Astrocyte of the hippocampus (primary cell): ENCODE measurements around the gene DLG2.
"Not testable (repeated sequence)": the region's sequence is repeated elsewhere in the genome, so short reads cannot be mapped to it uniquely, and the experiment has no call there.

Experiments
- DNase-seq: peaks from one replicate; pipeline ENCODE4 v3.0.0; 2011; ENCODE audit warnings: low read depth, low spot score

DLG2 gene

DNA sequence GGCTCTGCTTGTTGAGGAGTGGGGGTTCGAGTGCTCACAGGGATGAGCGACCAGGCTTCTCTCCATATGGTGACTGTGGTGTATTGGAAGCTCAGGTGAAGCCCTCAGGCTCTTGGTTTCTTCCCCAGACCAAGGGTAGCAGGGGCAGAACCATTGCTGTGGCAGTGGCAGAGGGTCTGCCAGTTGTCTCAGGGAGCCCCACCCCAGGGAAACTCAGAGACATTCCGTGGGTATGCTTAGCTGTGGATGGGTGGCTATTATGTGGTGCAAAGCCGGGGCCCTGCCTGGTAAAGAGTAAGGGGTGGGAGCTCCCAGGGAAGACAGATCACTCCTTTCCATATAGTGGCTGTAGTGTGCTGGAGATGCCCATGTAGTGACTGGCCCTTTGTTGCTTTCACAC, 167.8 kb downstream of the DLG2 start:
- no peak for DNase-seq

DNA sequence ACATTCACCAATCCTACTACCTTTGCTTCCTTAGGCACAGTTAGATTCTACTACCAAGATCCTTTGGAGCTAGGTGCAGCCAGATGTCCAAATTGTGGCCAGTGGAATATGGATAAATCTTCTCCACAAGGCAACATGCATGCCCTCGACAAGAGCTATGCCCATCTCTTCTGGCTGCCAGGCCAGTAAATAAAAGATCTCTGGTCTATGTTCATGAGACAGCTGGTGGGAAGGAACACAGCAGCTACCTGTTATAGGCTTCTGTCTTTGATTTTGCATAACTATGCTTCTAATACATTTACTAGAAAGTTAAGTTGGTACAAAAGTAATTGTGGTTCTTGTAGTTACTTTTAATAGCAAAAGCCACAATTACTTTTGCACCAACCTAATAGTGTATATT, 182.7 kb downstream of the DLG2 start:
- DNase-seq, result no peak

DNA sequence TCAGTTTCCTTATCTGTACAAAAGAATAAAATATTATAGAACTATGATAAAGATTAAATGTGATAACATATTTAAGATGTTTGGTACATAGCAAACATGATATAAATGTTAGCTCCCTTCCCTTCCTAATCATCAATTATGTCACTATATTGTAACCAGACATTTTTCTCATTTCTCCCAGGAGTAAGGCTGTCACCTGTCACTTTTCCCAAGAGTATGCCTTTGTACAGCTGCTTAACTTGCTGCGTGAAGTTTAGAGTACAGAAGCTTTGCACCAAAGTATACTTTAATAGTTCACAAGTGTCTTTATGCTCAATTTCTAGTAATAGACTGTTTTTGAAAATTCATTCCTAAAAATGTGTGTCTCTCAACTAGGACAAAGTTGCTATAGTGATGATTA, 186.9 kb downstream of the DLG2 start:
- no peak for DNase-seq

DNA sequence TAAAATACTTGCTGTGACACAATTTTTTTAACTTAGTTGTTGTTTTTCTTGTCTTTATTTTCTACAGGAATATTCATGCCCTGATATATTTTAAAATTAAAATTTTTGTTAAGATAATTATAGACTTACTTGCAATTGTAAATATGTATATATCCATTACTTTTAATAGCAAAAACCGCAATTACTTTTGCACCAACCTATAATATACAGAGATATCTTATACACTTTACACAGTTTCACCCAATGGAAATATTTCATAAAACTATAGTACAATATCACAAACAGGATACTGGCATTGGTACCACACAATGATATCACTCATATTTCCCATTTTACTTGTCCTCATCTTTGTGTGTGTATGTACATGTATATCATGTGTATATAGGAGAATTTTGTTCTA, 188.8 kb downstream of the DLG2 start:
- no peak for DNase-seq

DNA sequence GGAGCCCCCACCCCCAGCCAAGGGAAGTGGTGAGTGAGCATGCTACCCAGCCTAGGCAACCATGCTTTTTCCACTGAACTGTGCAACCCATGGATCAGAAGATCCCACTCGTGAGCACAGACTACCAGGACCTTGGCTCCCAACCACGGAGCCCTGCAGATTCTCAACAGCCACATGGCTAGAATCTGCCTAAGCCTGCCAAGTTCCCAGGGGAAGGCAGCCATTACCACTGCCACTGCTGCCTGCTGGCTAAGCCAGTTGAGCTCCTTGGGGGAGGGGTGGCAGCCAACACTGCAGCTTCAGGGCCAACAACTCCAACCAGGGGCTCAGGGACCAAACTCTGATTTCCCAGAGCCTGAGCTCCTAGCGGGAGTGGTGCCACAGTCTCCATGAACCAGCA, 195.8 kb downstream of the DLG2 start:
- DNase-seq, result no peak

DNA sequence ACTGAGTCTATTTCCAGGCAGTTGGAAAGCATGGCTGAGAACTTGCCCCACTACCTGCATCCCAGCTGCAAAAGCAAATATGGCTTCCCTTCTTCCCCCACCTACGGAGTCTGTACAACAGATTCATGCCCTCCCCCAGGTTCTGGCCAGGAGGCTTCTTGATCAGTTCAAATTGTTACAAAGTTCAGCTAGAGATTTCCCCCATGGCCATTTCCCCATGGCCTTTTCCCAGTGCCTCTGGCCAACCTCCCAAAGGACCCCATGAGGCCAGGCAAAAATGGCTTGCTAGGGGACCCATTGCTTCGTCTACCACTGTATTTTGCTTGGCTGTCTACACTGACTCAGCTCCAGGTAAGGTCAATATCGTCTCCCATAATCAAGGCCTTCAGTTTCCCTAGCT, 203.3 kb downstream of the DLG2 start:
- no peak for DNase-seq

DNA sequence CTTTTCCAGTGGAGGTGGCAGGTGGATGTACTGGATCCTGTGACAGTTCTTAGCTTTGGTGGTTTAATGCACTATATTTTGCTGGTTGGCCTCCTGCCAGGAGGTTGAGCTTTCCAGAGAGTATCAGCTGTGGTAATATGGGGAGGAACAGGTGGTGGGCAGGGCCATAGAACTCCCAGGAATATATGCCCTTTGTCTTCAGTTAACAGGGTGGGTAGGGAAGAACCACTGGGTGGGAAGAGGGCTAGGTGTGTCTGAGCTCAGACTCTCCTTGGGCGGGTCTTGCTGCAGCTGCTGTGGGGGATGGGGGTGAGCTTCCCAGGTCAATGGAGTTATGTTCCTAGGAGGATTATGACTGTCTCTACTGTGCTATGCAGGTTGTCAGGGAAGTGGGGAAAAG, 203.8 kb downstream of the DLG2 start:
- no peak for DNase-seq

DNA sequence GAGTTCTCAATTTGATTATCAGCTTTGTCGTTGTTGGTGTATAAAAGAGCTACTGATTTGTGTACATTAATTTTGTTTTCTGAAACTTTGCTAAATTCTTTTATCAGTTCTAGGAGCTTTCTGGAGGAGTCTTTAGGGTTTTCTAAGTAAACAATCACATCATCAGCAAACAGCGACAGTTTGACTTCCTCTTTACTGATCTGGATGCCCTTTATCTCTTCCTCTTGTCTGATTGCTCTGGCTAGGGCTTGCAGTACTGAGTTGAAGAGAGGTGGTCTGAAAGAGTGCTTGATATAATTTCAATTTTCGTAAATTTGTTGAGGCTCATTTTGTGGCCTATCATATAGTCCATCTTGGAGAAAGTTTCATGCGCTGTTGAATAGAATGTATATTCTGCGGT, 213.0 kb downstream of the DLG2 start:
- DNase-seq, result no peak

DNA sequence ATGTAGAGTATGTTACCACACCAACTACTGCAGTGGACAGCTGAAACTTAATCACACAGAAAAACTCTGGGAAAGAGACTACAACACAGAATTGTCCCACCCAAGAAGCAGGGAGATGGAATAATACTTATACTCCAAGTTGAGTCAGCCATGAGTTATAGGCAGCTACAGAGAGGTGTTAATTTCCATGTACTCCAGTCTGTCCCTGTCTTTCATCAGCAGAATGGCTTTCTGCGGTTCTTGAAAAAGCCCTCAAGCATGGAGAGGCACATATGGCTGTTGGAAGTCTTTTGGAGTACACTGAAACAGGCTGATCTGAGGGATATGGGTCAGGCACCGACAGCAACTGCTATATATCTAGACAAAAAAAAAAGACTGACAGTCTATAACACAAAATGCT, 219.5 kb downstream of the DLG2 start:
- DNase-seq, result no peak

DNA sequence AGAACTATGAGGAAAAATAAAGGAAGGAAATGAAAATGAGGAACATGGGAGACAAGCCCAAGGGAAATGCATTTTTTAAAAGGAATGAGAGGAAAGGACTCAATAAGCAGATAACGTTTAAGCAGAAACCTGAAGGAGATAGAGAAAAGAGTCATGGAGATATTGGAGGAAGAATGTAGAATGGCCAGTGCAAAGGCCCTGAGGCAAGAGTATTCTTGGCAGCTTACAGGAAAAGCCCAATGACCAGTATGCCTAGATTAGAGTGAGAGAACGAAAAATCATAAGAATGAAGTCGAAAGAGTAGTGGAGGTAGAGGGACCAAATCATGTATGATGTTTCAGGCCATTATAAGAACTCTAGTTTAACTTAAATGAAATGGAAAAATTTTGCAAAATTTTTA, 220.3 kb downstream of the DLG2 start:
- no peak for DNase-seq

DNA sequence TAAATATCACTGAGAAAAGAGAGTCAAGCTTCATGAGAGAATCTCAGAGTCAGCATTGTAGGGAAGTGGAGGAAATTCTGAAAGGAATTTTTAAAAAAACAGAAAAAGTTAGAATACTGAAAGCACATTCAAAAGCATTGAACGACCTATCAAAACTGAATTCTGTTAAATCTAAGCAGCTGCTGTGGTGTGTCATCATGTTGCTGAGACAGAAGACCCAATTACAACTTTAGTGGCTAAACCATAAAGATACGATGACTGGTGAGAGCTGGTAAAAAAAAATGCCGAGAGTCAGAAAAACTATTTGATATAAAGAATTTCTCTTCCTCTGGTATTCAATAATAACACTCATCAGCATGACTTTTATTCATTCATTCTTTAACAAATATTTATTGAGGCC, 220.8 kb downstream of the DLG2 start:
- DNase-seq, result no peak

DNA sequence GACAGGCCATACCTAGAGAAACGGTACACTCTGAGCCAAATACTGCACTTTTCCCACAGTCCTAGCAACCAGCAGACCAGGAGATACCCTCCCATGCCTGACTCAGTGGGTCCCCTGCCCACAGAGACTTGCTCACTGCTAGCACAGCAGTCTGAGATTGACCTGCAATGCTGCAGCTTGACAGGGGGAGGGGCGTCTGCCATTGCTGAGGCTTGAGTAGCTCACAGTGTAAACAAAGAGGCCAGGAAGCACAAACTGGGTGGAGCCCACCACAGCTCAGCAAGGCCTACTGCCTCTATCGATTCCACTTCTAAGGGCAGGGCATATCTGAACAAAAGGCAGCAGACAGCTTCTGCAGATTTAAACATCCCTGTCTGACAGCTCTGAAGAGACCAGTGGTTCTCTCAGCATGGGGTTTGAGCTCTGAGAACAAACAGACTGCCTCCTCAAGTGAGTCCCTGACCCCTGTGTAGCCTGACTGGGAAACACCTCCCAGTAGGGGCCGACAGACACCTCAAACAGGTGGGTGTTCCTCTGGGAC, 231.6 kb downstream of the DLG2 start:
- not testable (repeated sequence) for DNase-seq

DNA sequence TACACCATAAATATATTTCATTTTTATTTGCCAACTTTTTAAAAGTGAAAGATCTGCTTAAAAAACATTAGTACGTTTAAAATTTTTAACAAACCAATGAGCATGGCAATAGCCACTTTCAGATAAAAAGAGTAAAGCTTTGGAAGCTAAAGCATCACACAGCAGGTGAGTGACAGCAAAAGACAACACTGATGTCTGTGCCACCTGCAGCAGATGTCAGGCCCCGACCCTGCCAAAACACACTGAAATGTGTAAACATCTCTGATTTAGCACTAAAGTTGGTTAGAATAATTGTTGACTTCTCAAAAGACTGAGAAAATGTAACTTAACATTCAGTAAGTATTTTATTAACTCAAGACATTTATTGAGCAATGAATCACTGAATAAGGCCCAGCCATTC, 232.9 kb downstream of the DLG2 start:
- DNase-seq, result no peak

DNA sequence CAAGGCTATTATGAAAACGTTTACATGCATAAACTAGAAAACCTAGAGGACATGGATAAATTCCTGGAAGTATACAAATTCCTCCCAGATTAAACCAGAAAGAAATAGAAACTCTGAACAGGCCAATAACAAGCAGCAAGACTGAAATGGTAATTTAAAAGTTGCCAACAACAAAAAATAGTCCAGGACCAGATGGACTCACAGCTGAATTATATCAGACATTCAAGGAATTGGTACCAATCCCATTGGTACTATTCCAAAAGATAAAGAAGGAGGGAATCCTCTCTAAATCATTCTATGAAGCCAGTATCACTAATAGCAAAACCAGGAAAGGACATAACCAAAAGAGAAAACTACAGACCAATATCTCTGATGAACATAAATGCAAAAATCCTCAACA, 236.0 kb downstream of the DLG2 start:
- no peak for DNase-seq

DNA sequence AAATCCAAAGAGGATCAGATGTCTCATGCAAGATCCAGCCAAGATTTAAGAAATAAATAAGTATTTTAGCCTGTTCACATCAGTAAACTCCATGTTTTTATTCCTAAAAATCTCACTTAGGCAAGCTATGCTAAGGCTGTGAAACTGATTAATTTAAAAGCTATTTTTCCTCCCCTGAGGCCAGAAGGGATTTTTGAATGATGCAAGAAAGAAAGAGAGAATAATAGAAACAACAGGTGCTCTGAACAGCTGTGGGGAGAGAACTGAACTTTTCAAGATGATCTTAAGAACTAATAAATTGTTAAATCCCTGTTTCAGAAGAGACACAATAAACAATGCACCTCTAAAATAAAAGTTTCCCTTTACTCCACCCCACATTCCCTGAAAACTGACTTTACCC, 241.6 kb downstream of the DLG2 start:
- no peak for DNase-seq

DNA sequence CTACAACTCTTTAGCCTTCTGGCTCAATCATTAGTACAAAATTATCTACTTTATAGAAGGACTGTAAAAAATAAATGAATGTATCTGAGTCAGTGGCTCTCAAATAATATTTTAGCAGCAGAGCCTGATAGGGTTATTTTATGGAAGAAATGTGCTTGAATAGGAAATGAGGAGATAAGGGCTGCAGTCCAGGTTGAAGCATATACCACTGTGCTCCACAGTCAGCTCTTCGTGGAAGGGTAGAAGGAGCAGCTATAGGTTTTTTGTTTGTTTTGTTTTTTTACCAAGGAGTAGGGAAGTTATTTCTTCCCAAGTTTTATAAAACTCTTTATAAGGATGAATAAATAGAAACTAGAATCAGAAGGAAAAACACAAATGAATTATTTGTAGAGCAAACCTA, 242.0 kb downstream of the DLG2 start:
- DNase-seq, result no peak

DNA sequence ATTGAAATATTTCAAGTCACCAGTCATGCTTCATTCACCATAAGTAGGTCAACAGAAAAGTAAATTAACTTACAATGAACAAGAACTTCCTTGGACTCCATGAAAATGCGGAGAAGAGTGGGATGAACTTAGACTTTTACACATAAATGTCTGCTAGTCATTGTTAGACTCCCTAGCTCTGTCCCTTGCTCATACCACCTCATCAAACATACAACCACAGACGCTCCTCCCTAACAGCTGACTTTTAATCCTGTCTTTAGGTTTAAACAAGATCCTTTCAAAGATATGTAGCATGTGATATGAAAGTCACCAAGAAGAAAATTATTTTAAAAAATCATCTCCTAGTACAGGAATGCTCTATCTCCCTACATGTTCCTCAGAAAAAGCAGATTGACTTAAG, 248.1 kb downstream of the DLG2 start:
- DNase-seq, result no peak

DNA sequence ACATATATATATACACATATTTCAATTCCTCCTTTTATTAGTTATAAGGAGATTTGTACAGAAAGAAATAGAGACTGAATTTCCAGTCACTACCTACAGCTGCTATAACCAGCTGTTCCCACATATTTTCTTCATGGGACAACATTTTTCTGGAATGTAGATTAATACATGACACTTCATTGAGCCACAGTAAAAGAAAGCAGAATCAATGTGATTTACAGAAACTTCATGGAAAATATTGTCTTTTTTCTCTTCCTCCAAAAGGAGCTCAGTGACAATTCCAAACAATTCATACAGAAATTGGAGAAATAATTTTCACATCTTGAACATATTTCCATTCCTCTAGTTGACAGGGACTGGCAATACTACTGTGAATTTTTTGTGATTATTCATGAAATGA, 249.2 kb downstream of the DLG2 start:
- DNase-seq, result no peak

DNA sequence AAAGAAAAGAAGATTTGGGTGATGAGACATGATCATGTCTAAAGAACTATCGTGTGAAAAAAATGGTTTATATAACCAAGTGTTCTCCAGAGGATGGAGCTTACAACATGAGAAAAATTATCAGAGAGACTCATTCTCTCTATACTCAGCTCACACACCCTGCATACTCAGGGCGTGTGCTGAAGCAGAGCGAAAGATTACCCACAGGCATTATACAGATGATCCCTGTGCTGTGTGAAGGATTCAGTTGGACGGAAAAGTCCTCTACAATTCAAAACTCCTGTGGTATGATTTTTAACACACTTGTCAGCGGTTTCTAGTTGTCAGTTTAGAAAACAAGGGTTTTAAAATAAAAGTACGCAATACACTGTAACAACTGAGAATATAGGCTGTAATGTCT, 267.3 kb downstream of the DLG2 start:
- no peak for DNase-seq

DNA sequence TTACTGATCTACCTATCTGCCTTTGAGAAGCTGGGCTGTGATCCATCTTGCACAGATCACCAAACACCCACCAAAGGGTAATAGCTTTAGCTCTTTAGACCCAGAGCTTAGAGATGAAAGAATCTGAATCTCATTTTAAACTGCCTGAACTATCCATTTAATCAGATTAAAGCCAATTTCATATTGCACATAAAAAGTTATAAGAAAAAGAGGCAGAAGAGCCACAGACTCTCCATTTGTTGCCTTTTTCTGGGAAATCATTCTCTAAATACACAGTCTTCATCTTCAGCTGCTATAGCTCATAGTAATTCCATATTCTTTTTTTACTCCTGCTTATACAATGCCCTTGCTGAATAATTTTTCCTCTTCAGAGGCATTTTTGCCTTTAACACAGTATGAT, 271.2 kb downstream of the DLG2 start:
- DNase-seq, result no peak

DNA sequence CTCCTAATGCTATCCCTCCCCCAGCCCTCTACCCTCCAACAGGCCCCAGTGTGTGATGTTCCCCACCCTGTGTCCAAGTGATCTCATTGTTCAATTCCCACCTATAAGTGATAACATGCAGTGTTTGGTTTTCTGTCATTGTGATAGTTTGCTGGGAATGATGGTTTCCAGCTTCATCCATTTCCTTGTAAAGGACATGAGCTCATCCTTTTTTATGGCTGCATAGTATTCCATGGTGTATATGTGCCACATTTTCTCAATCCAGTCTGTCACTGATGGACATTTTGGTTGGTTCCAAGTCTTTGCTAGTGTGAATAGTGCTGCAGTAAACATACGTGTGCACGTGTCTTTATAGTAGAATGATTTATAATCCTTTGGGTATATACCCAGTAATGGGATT, 277.6 kb downstream of the DLG2 start:
- DNase-seq, result not testable (repeated sequence)

DNA sequence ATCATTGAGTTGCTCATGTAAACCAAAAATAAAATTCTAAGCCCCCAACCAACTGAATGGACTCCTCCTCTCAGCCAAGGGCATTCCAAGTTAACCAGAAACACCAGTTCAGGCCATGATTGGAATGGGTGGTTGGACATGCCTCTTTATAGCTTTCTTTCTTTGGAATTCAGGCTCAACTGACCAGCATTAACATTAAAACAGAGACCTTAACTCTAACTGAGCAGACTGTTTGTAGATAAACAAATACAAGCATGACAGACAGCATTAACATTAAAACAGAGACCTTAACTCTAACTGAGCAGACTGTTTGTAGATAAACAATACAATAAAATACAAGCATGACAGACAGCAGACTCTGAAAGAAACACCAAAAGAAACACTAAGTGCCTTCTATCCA, 278.2 kb downstream of the DLG2 start:
- no peak for DNase-seq

DNA sequence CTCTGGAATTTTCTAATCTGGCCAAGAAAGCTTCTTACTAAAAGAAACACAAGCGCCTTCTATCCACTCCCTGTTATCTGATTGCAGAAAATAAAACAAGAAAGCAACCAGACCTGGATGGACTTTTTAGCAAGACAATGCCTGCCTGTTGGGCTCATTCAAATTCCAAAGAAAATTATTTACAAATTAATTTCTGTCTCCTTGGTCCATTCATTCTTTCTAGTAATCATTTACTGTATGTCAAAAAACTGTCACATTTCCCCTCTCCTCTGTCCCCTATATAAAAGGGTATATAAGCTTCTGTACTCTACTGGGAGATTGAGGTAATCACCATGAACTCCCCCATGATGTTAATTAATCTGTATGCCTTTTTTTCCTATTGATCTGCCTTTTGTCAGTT, 279.9 kb downstream of the DLG2 start:
- DNase-seq, result no peak

DNA sequence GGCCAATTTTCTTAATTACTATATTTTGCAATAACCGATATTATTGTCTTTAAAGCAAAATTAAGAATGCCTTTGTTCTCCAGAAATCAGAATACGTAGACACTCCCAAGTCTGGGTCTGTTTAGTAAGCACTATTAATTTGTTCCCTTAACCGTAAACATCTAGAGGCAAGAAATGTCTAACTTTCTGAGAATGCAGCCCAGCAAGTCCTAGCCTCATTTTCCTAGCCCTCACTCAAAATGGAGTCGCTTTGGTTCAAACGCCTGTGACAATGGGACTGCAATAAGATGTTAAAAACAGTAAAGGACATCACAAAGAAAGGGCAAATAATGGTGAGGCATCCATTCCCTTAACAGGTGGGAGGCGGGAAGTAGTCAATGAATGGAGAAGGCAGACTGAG, 280.7 kb downstream of the DLG2 start:
- DNase-seq, result no peak

DNA sequence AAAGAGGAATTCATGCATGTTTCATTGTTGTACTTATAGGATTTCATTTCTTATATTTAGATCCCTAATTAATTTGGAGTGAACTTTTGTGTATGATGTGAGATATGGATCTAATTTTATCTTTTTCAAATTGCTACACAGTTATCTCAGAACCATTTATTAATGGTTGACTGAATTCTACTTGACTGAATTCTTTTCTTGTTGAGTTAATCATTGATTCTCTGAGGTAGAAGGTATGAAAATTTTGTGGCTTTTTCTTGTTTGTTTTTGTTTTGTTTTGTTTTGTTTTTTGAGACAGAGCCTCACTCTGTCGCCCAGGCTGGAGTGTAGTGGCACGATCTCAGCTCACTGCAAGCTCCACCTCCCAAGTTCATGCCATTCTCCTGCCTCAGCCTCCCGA, 286.3 kb downstream of the DLG2 start:
- DNase-seq, result not testable (repeated sequence)
